ENCODE data around the gene CDH18.

DNA sequence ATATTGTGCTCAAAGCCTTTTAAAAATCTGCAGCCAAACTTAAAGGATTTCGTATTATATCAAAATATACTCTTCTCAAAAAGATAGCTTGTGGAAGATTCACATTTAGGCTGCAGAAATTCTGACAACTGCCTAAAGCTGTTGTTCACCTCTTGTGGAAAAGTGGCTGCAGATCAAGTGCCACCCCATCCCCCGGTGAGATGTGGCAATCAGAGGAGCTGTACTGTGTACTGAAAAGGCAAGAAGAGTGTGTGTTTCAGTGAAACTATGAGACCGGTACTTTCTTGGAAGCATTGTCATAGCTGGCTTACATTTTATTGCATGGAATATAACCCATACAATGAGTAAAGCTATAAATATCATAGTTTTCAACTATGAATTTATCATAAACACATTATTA lies 64.3 kb downstream of the CDH18 start:
- TF ChIP-seq, protein P1, sequence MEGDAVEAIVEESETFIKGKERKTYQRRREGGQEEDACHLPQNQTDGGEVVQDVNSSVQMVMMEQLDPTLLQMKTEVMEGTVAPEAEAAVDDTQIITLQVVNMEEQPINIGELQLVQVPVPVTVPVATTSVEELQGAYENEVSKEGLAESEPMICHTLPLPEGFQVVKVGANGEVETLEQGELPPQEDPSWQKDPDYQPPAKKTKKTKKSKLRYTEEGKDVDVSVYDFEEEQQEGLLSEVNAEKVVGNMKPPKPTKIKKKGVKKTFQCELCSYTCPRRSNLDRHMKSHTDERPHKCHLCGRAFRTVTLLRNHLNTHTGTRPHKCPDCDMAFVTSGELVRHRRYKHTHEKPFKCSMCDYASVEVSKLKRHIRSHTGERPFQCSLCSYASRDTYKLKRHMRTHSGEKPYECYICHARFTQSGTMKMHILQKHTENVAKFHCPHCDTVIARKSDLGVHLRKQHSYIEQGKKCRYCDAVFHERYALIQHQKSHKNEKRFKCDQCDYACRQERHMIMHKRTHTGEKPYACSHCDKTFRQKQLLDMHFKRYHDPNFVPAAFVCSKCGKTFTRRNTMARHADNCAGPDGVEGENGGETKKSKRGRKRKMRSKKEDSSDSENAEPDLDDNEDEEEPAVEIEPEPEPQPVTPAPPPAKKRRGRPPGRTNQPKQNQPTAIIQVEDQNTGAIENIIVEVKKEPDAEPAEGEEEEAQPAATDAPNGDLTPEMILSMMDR (IDR thresholded peaks at IDR 0.05; ENCODE audit: low read length) = no peak
- no peak for TF ChIP-seq EZH2phosphoT487 (IDR thresholded peaks at IDR 0.05; ENCODE audit: low read length)

Measured in MM.1S (cell line).